DND-41 (cell line): ENCODE results near the gene CMYA5.

Experiments used
- ATAC-seq: fragments of 200-7000 bp; cut with Tn5 transposase; 3 replicates; pipeline ENCODE4 v1.9.1; 2021; ENCODE audit warnings: low read depth; ENCODE audit not compliant: insufficient read depth
- DNase-seq: peaks from one replicate; pipeline ENCODE4 v3.0.0-alpha.2; 2020
- H2AFZ ChIP-seq: 2 replicates; pipeline ENCODE4 v1.6.0; 2012; ENCODE audit warnings: low read depth, low read length
- H3K27ac ChIP-seq: 2 replicates; pipeline ENCODE4 v1.5.1; 2012; ENCODE audit warnings: low read length, inconsistent platforms
- H3K27me3 ChIP-seq: fragments of 200-600 bp; sonication (generic); 2 replicates; pipeline ENCODE4 v1.6.0; 2012; ENCODE audit warnings: low read length, mild to moderate bottlenecking, inconsistent platforms; ENCODE audit not compliant: insufficient read depth, poor library complexity
- H3K36me3 ChIP-seq: 2 replicates; pipeline ENCODE4 v1.5.1; 2012; ENCODE audit warnings: low read length, inconsistent platforms; ENCODE audit not compliant: insufficient read depth
- H3K4me1 ChIP-seq: 2 replicates; pipeline ENCODE4 v1.5.1; 2012; ENCODE audit warnings: mild to moderate bottlenecking, low read length; ENCODE audit not compliant: insufficient read depth
- H3K4me2 ChIP-seq: 2 replicates; pipeline ENCODE4 v1.6.0; 2012; ENCODE audit warnings: mild to moderate bottlenecking, moderate library complexity, low read length, inconsistent platforms; ENCODE audit not compliant: insufficient read depth
- H3K4me3 ChIP-seq, 2 experiments: fragments of 200-600 bp in 1 of 2; shearing (Covaris generic) in 1 of 2; 2 replicates each; pipeline ENCODE4 v1.5.1; 2012 to 2016; ENCODE audit warnings: inconsistent platforms in 2 of 2, low read length in 2 of 2, mild to moderate bottlenecking in 2 of 2, low read depth in 1 of 2, moderate library complexity in 1 of 2
- H3K79me2 ChIP-seq: 2 replicates; pipeline ENCODE4 v1.6.0; 2012; ENCODE audit warnings: low read length, inconsistent platforms; ENCODE audit not compliant: insufficient read depth
- H3K9ac ChIP-seq: 2 replicates; pipeline ENCODE4 v1.6.0; 2012; ENCODE audit warnings: low read depth, mild to moderate bottlenecking, inconsistent platforms, low read length, moderate library complexity
- H3K9me3 ChIP-seq: 2 replicates; pipeline ENCODE4 v1.5.1; 2012; ENCODE audit warnings: low read length, moderate library complexity, mild to moderate bottlenecking, inconsistent platforms; ENCODE audit not compliant: insufficient read depth, severe bottlenecking
- H4K20me1 ChIP-seq: 2 replicates; pipeline ENCODE4 v1.6.0; 2012; ENCODE audit warnings: low read length; ENCODE audit not compliant: insufficient read depth
- CTCF ChIP-seq: IDR thresholded peaks from 2 replicates; pipeline ENCODE4 v1.5.1; 2012; ENCODE audit warnings: borderline replicate concordance, low read length, moderate library complexity, mild to moderate bottlenecking; ENCODE audit not compliant: poor library complexity, severe bottlenecking; ENCODE audit errors: extremely low read depth
- EZH2 ChIP-seq: IDR thresholded peaks from 3 replicates; pipeline ENCODE4 v1.6.1; 2012; ENCODE audit warnings: borderline replicate concordance, low read depth, mild to moderate bottlenecking, moderate library complexity, low read length, inconsistent platforms; ENCODE audit not compliant: severe bottlenecking

The CMYA5 gene

DNA sequence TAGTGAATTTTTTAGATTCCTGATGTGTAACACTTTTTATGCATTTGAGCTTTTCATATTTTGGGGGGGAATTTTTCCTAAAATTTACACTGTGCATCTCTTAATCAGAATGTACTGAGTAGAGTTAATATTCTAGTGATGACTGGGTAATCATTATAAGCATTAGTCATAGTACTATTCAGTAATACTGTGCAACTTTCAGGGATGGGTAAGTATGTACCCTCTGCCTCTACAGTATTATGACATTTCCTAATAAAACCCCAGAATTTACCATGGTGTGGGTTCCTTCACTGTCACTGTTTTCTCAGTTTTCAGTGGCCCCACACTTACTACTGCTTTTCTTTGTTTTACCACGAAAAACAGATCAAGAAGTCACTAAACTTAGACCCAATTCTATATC is 2.8 kb upstream of the CMYA5 start:
- no peaks in the 10 kb centered on the region for H4K20me1 ChIP-seq
- no peak overlapping the region for H3K4me3 ChIP-seq
- H3K27ac ChIP-seq = no peak overlapping the region
- DNase-seq = no peak
- H3K4me1 ChIP-seq = no peaks in the 10 kb centered on the region
- no peak for TF ChIP-seq CTCF
- TF ChIP-seq EZH2 = no peak
- no peak overlapping the region for H2AFZ ChIP-seq
- ATAC-seq = no peak
- H3K36me3 ChIP-seq = peaks cover 59% of the 10 kb centered on the region
- H3K9ac ChIP-seq = no peak overlapping the region
- no peaks in the 10 kb centered on the region for H3K9me3 ChIP-seq
- H3K4me2 ChIP-seq = no peak overlapping the region
- no peaks in the 10 kb centered on the region for H3K79me2 ChIP-seq
- no peaks in the 10 kb centered on the region for H3K27me3 ChIP-seq

- ATAC-seq (no peak), DNase-seq (no peak)
- H3K79me2 ChIP-seq = no peaks in the 10 kb centered on the region
- H3K9ac ChIP-seq = no peak overlapping the region
- H3K4me1 ChIP-seq = no peaks in the 10 kb centered on the region
- TF ChIP-seq EZH2 (no peak), CTCF (no peak)
- H3K4me3 ChIP-seq = no peak overlapping the region
- H2AFZ ChIP-seq = no peak overlapping the region
- no peaks in the 10 kb centered on the region for H3K27me3 ChIP-seq
- H3K27ac ChIP-seq = no peak overlapping the region
- no peak overlapping the region for H3K4me2 ChIP-seq
- H3K36me3 ChIP-seq = peaks cover 48% of the 10 kb centered on the region
- no peaks in the 10 kb centered on the region for H4K20me1 ChIP-seq
- no peaks in the 10 kb centered on the region for H3K9me3 ChIP-seq
These were observed 1.7 kb upstream of the CMYA5 start for GRCh38 chr5:79687889-79688288.

DNA sequence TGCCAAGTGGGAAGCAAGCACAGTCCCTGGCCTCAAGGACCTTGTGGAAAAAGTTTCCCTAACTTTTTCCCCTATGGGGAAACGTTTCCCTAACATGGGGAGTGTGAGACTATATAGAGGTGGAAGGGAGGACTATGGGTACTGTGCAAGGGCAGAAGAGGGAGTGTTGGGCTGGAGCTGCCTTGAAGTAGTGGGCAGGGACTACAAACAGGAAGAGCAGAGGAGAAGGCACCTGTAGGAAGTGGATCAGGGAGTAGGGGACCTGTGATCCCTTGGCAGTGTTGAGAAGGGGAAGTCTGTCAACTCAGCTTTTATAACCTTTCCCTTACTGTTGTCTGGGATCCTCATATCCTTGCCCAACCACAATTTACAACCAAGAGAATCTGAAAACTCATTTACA is 1.4 kb downstream of the CMYA5 start:
- no peaks in the 10 kb centered on the region for H3K79me2 ChIP-seq
- no peak overlapping the region for H3K9ac ChIP-seq
- TF ChIP-seq EZH2 (no peak), CTCF (no peak)
- DNase-seq (no peak), ATAC-seq (0 out of 3 replicates have a peak, but pooled peaks have one; percentile 35)
- H3K27ac ChIP-seq = no peak overlapping the region
- H3K27me3 ChIP-seq = no peaks in the 10 kb centered on the region
- H4K20me1 ChIP-seq = no peaks in the 10 kb centered on the region
- no peak overlapping the region for H3K4me3 ChIP-seq
- H3K4me1 ChIP-seq = no peaks in the 10 kb centered on the region
- no peak overlapping the region for H3K4me2 ChIP-seq
- no peaks in the 10 kb centered on the region for H3K9me3 ChIP-seq
- H3K36me3 ChIP-seq = peaks cover 23% of the 10 kb centered on the region
- no peak overlapping the region for H2AFZ ChIP-seq

- Histone ChIP-seq H3K36me3 (peaks cover 12% of the 10 kb centered on the region), H3K4me2 (no peak overlapping the region), H3K4me1 (no peaks in the 10 kb centered on the region), H3K79me2 (no peaks in the 10 kb centered on the region), H3K9me3 (no peaks in the 10 kb centered on the region), H4K20me1 (no peaks in the 10 kb centered on the region), H3K27me3 (no peaks in the 10 kb centered on the region), H3K9ac (no peak overlapping the region), H3K4me3 (no peak overlapping the region), H3K27ac (no peak overlapping the region), H2AFZ (no peak overlapping the region)
- no peak for DNase-seq
- TF ChIP-seq CTCF (no peak), EZH2 (no peak)
- no peak for ATAC-seq
These were observed 3.0 kb downstream of the CMYA5 start for GRCh38 chr5:79692596-79692995.
